Measurements from ENCODE around the gene GDF10. TPM values are rescaled to one million over a fixed set of nuclear protein-coding genes. Genes with fewer than 3 reads are reported as not detected.

Gene GDF10
- total RNA-seq, 4 donors from 2014 or later: 0.35 TPM; not detected in 3

DNA sequence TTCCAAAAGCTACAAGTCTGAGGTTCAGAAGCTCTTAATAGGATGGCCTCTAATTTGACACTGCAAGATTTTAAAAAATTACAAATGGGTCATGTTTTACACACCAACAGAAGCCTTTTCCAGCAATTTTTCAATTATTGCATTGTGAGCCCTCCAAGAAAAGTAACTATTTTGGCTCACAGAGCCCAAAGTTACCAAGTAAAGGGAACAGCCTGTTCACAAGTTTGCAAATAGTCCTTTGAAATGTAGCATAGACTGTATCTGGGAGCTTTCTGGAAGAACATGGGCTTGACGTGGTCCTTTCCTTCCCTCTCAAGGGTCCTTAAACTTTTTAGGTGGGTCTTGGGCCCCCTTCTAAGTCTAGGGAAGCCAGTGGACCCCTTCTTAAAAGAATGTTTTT lies 1.3 kb upstream of the GDF10 start:
- no peak overlapping the region for H3K4me3 ChIP-seq
- TF ChIP-seq, protein P1, sequence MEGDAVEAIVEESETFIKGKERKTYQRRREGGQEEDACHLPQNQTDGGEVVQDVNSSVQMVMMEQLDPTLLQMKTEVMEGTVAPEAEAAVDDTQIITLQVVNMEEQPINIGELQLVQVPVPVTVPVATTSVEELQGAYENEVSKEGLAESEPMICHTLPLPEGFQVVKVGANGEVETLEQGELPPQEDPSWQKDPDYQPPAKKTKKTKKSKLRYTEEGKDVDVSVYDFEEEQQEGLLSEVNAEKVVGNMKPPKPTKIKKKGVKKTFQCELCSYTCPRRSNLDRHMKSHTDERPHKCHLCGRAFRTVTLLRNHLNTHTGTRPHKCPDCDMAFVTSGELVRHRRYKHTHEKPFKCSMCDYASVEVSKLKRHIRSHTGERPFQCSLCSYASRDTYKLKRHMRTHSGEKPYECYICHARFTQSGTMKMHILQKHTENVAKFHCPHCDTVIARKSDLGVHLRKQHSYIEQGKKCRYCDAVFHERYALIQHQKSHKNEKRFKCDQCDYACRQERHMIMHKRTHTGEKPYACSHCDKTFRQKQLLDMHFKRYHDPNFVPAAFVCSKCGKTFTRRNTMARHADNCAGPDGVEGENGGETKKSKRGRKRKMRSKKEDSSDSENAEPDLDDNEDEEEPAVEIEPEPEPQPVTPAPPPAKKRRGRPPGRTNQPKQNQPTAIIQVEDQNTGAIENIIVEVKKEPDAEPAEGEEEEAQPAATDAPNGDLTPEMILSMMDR (IDR thresholded peaks at IDR 0.05): no peak
- no peak for TF ChIP-seq POLR2A (IDR thresholded peaks at IDR 0.05)
- H3K27me3 ChIP-seq: peaks cover 0 to 13% of the 10 kb centered on the region in 2 donors
- DNase-seq: no peak
- H3K36me3 ChIP-seq: no peaks in the 10 kb centered on the region
- H3K27ac ChIP-seq: no peak overlapping the region
- peaks cover 0 to 11% (median 4%) of the 10 kb centered on the region in 4 donors for H3K4me1 ChIP-seq
- no peaks in the 10 kb centered on the region for H3K9me3 ChIP-seq

DNA sequence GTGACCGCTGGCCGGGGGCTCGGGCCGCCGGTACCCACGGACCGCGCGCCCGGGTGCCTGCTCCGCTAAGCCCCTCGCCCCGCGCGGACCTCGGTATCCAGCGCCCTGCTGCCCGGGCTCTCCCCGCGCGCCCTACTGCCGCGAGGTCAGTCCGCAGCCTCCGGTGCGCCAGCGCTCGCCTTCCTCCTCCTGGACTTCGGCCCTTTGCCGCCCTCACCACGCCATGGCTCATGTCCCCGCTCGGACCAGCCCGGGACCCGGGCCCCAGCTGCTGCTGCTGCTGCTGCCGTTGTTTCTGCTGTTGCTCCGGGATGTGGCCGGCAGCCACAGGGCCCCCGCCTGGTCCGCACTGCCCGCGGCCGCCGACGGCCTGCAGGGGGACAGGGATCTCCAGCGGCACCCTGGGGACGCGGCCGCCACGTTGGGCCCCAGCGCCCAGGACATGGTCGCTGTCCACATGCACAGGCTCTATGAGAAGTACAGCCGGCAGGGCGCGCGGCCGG lies 483 bp downstream of the GDF10 start:
- no peak overlapping the region for H3K27ac ChIP-seq
- H3K36me3 ChIP-seq: no peaks in the 10 kb centered on the region
- peaks cover 0 to 13% of the 10 kb centered on the region in 2 donors for H3K27me3 ChIP-seq
- TF ChIP-seq, protein P1 (IDR thresholded peaks at IDR 0.05): no peak
- no peak for TF ChIP-seq POLR2A (IDR thresholded peaks at IDR 0.05)
- no peak for DNase-seq
- no peaks in the 10 kb centered on the region for H3K9me3 ChIP-seq
- H3K4me1 ChIP-seq: peaks cover 0 to 11% (median 4%) of the 10 kb centered on the region in 4 donors
- H3K4me3 ChIP-seq: peak overlapping the region; percentile 2 to 46 (median 44)

DNA sequence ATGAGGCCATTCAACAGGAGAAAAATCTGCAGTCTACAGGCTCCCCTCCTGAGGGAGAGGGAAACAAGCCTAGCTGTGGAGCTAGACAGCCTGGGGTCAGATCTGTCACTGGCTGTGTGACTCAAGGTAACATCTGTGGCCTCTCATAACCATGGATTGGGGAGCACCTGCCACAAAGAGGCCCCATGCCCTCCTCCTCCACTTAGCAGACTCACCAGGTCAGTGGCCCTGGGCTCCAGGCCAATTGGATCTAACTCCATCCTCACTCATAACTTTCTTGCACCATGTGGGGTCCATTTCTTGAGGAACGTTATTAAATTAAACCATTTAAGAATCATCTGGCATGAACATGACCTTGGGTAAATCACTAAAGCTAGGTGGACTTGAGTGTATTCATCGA lies 1.8 kb downstream of the GDF10 start:
- H3K27ac ChIP-seq: no peak overlapping the region
- peaks cover 0 to 11% (median 4%) of the 10 kb centered on the region in 4 donors for H3K4me1 ChIP-seq
- H3K4me3 ChIP-seq: no peak overlapping the region
- peaks cover 0 to 13% of the 10 kb centered on the region in 2 donors for H3K27me3 ChIP-seq
- no peaks in the 10 kb centered on the region for H3K36me3 ChIP-seq
- no peak for DNase-seq
- H3K9me3 ChIP-seq: no peaks in the 10 kb centered on the region
- no peak for TF ChIP-seq POLR2A (IDR thresholded peaks at IDR 0.05)
- TF ChIP-seq, protein P1 (IDR thresholded peaks at IDR 0.05): no peak

DNA sequence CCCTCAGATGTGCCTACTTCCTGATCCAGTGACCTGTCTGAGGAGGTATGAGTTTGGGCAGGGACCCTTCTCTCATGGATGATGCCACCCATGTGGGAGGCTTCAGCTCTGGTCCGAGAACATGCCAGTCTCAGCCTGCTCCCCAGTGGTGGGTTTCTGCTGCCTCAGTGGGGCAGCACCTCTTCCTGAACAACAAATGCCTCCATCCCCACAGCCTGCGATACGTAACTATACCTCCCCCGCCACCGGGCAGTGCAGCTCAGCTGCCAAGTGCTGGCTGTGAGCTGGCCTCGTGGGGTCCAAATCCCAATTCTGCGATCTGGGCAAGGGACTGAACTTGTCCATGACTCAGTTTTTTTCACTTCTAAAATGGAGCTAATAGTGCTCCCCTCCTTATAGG lies 3.1 kb downstream of the GDF10 start:
- TF ChIP-seq POLR2A (IDR thresholded peaks at IDR 0.05): no peak
- no peaks in the 10 kb centered on the region for H3K36me3 ChIP-seq
- peaks cover 0 to 11% (median 4%) of the 10 kb centered on the region in 4 donors for H3K4me1 ChIP-seq
- peaks cover 0 to 13% of the 10 kb centered on the region in 2 donors for H3K27me3 ChIP-seq
- DNase-seq: peak in 1 of 3 donors; percentile 3
- no peaks in the 10 kb centered on the region for H3K9me3 ChIP-seq
- H3K4me3 ChIP-seq: no peak overlapping the region
- H3K27ac ChIP-seq: no peak overlapping the region

DNA sequence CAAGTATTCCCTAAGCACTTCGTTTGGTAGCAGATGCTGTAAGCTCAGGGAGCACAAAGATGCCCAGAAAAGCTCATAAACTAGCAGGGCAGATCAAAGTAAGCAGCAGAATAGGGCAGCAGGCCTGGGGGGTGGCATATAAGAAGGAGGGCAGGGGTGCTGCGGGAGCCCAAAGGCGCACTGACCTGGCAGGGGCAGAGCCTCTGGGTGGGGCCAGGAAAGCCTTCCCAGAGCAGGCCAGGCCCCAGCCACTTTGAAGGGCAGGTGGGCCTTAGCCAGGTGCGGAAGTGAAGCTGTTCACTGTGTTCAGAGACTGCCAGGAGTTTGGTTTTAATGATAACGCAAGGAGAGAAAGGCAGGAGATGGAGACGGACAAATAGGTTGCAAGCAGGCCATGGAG lies 3.9 kb downstream of the GDF10 start:
- peaks cover 0 to 13% of the 10 kb centered on the region in 2 donors for H3K27me3 ChIP-seq
- H3K9me3 ChIP-seq: no peaks in the 10 kb centered on the region
- H3K4me3 ChIP-seq: no peak overlapping the region
- TF ChIP-seq, protein P1 (IDR thresholded peaks at IDR 0.05): no peak
- no peak for TF ChIP-seq POLR2A (IDR thresholded peaks at IDR 0.05)
- DNase-seq: peak in 1 of 3 donors; percentile 23
- peaks cover 0 to 11% (median 4%) of the 10 kb centered on the region in 4 donors for H3K4me1 ChIP-seq
- no peak overlapping the region for H3K27ac ChIP-seq
- no peaks in the 10 kb centered on the region for H3K36me3 ChIP-seq

DNA sequence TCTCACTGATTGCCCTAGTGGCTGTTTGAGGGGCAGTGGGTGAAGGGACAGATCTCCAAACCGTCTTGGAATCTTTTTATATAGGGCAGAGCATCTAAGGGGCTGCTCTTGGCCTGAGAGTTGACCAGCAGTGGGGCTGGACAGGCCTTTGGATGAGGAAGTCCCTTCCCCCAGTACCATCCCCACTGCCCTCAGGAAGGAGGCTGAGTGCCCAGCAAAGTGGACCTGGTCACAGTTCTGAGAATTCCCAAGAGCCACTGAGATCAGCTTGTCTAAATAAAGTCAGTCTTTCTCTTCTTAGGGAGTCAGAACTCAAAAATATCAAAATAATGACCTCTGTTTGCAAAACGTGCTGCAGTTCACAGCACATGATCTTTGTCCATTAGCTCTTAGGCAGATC lies 5.6 kb downstream of the GDF10 start:
- TF ChIP-seq POLR2A (IDR thresholded peaks at IDR 0.05): no peak
- TF ChIP-seq, protein P1 (IDR thresholded peaks at IDR 0.05): no peak
- Histone ChIP-seq H3K27me3 (peaks cover 0 to 7% of the 10 kb centered on the region in 2 donors), H3K9me3 (no peaks in the 10 kb centered on the region), H3K36me3 (no peaks in the 10 kb centered on the region), H3K27ac (no peak overlapping the region), H3K4me1 (peaks cover 0 to 2% (median under 1%) of the 10 kb centered on the region in 4 donors), H3K4me3 (no peak overlapping the region)
- no peak for DNase-seq
